ENCODE data around the gene TTLL3. TPM values are rescaled to one million over a fixed set of nuclear protein-coding genes. Genes with fewer than 3 reads are reported as not detected.

The TTLL3 gene
- total and polyA plus RNA-seq, 2 of the 8 experiments (the other 6 are each of a cell fraction or from before 2014, with no cell fraction given), result 5.9 to 8.9 TPM

DNA sequence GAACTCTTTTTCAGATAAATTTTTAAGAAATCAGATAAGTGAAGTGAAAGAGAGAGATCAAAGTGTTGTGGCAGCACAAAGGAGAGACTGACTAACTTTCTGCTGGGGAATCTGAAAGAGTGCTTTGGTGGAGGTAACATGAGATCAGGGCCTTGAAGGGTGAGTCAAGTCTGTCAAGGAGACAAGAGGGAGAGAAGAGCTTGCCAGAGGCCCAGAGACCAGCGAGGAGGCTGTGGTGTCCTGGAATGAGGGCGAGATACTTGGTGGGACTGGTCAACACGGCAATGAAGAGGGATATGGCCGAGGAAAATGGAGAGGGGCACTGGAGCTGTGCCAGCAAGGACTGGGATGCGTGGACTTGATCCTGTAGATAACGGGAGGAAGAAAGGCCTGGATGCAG is 22.3 kb upstream of the TTLL3 start:
- FAIRE-seq (no peak), DNase-seq (ENCODE audit: low read depth in 1 of 2, low spot score in 2 of 2) (no peak)
- Histone ChIP-seq H2AFZ (ENCODE audit: low read length) (no peak overlapping the region), H3K9me3 (ENCODE audit: insufficient read depth in 2 of 2, low read depth in 1 of 2, low read length in 1 of 2) (no peaks in the 10 kb centered on the region), H3K23me2 (ENCODE audit: low read depth, low read length) (0 out of 2 replicates have a peak, but pooled peaks cover 3% of the 10 kb centered on the region), H2AK5ac (ENCODE audit: low read depth, low read length) (no peak overlapping the region), H3K18ac (ENCODE audit: extremely low read depth, low read length) (no peak overlapping the region), H3K79me2 (ENCODE audit: control insufficient read depth in 1 of 2, insufficient read depth in 2 of 2, low read length in 2 of 2) (peaks cover 0 to 5% of the 10 kb centered on the region in 2 experiments; a peak in 2 of 4 replicates), H3K14ac (ENCODE audit: insufficient read length) (no peak overlapping the region), H2BK120ac (replicated peaks; ENCODE audit: low read depth, low read length) (no peak overlapping the region), H2BK20ac (ENCODE audit: low read length) (no peak overlapping the region), H3K4me2 (ENCODE audit: insufficient read depth in 1 of 2, low read depth in 2 of 2, low read length in 2 of 2) (no peak overlapping the region), H3K36me3 (ENCODE audit: control insufficient read depth in 2 of 4, insufficient read depth in 4 of 4, low read length in 3 of 4) (peaks cover 4 to 56% (median 27%) of the 10 kb centered on the region in 4 experiments; a peak in 7 of 8 replicates), H4K5ac (ENCODE audit: insufficient read length, low read depth, low read length) (no peak overlapping the region), H3K23ac (ENCODE audit: insufficient read length) (no peak overlapping the region), H4K91ac (replicated peaks; ENCODE audit: insufficient read length, low read length) (no peak overlapping the region), H3K79me1 (ENCODE audit: low read depth, low read length) (peaks cover 5% of the 10 kb centered on the region), H2BK15ac (ENCODE audit: low read length) (no peak overlapping the region), H3K4me1 (replicated peaks in 1 of 4; ENCODE audit: control insufficient read depth in 3 of 4, insufficient read depth in 4 of 4, low read length in 3 of 4) (peaks cover 0 to 6% (median 0%) of the 10 kb centered on the region in 4 experiments; a peak in 2 of 7 replicates), H3K4me3 (ENCODE audit: extremely low read depth in 1 of 4, insufficient read depth in 2 of 4, low read depth in 3 of 4, low read length in 4 of 4) (no peak overlapping the region), H4K8ac (ENCODE audit: extremely low read depth, insufficient read depth, low read length) (no peak overlapping the region), H2BK12ac (ENCODE audit: low read depth, low read length) (no peak overlapping the region), H3K27ac (ENCODE audit: low read depth, low read length) (no peak overlapping the region), H3K4ac (replicated peaks; ENCODE audit: insufficient read length, low read depth, low read length) (no peak overlapping the region), H2BK5ac (ENCODE audit: low read depth, low read length) (no peak overlapping the region), H3K27me3 (replicated peaks in 1 of 4; ENCODE audit: control insufficient read depth in 3 of 4, extremely low read depth in 1 of 4, insufficient read depth in 3 of 4, low read length in 3 of 4) (no peaks in the 10 kb centered on the region), H3K9ac (replicated peaks in 1 of 4; ENCODE audit: extremely low read depth in 1 of 4, low read depth in 3 of 4, low read length in 3 of 4) (no peak overlapping the region), H4K20me1 (replicated peaks in 1 of 2; ENCODE audit: control insufficient read depth in 1 of 2, insufficient read depth in 2 of 2, low read length in 2 of 2) (peaks cover 0 to 1% of the 10 kb centered on the region in 2 experiments), H3K56ac (replicated peaks; ENCODE audit: insufficient read length, low read depth, low read length) (no peak overlapping the region)
- POLR2A ChIA-PET (ENCODE audit: partially characterized antibody), result no interaction called here
- TF ChIP-seq POLR2AphosphoS5 (IDR thresholded peaks at IDR 0.05; ENCODE audit: low read depth, low read length) (peak; percentile 30; the same call in 1 of the 2 replicates), RNF2 (IDR thresholded peaks at IDR 0.05; ENCODE audit: borderline replicate concordance, low read depth, low read length, missing control alignments, poor library complexity, severe bottlenecking) (no peak)
- WGBS, 2 experiments (ENCODE audit: extremely low coverage in 1 of 2, insufficient coverage in 1 of 2, insufficient read length in 1 of 2, insufficient replicate concordance in 2 of 2, low coverage in 1 of 2, low lambda C conversion rate in 2 of 2, missing lambda C conversion rate in 1 of 2), result 87% methylated on average over 6 of the region's 6 CpGs; no CpG with 5 or more reads in 1 of the 2 experiments
- CTCF ChIA-PET (ENCODE audit: partially characterized antibody), result interaction anchor here (1.1 kb wide), 1 partner anchor 32 kb away, joined by 3 read pairs; no protein-coding TSS in a partner anchor

Measured in H1 (cell line).